Stimulated activated CD4-positive, alpha-beta T cell treated with anti-CD3 and anti-CD28 coated beads, Interleukin-2, amount 100 ng/mL, for 4 hours (primary cell): ENCODE data around the gene EVPLL.
"Not testable (repeated sequence)": the region's sequence is repeated elsewhere in the genome, so short reads cannot be mapped to it uniquely, and the experiment has no call there.

Source experiments
- DNase-seq: peaks from one replicate; pipeline ENCODE4 v3.0.0-alpha.2; 2020; ENCODE audit warnings: low read depth

Gene EVPLL

GRCh38 chr17:18425593-18425992, 48.0 kb downstream of the EVPLL start:
- not testable (repeated sequence) for DNase-seq

- not testable (repeated sequence) for DNase-seq
Measured at GRCh38 chr17:18426639-18427038, 49.1 kb downstream of the EVPLL start.

GRCh38 chr17:18432206-18432605, 54.6 kb downstream of the EVPLL start:
- not testable (repeated sequence) for DNase-seq
